H1 (cell line): ENCODE measurements around the gene ISG15. TPM values are rescaled to one million over a fixed set of nuclear protein-coding genes. Genes with fewer than 3 reads are reported as not detected.

Experiments
- CHD7 ChIP-seq: fragments of 300-600 bp; sonication (generic); IDR thresholded peaks from 2 replicates; pipeline ENCODE4 v1.7.1; 2012; ENCODE audit warnings: low read length, moderate library complexity, mild to moderate bottlenecking, inconsistent platforms; ENCODE audit not compliant: insufficient replicate concordance
- RBBP5 ChIP-seq: IDR thresholded peaks from 2 replicates; pipeline ENCODE4 v1.7.1; 2012; ENCODE audit warnings: low read depth, mild to moderate bottlenecking, inconsistent platforms, low read length, moderate library complexity, borderline replicate concordance
- RNF2 ChIP-seq: fragments of 200-900, 300-1000 bp; sonication (generic); IDR thresholded peaks from 2 replicates; pipeline ENCODE4 v1.7.1; 2016; ENCODE audit warnings: borderline replicate concordance, low read depth, mild to moderate bottlenecking, antibody characterized with exemption, low read length; ENCODE audit not compliant: poor library complexity, severe bottlenecking; ENCODE audit errors: missing control alignments
- SIRT6 ChIP-seq: IDR thresholded peaks from one replicate; pipeline ENCODE4 v1.7.1; 2012; ENCODE audit warnings: low read length, inconsistent platforms
- polyA plus RNA-seq, 7 experiments: library from polyadenylated mRNA; depleted of rRNA in 3 of 7; stranded (reverse) in 5 of 7; unstranded in 2 of 7; fragments of >200 nt in 5 of 7; fragments of 200-250 nt in 2 of 7; gene quantifications; 1 replicate in 5 of 7; 2 replicates in 1 of 7; 4 replicates in 1 of 7; pipeline versions ENCODE4 v1.2.1 to v1.2.3, GENCODE V29; 2011 to 2013; ENCODE audit warnings: missing spikeins in 2 of 7, mixed read lengths in 2 of 7
- total RNA-seq: library from RNA; stranded (reverse); fragmentation: NEBNext Ultra II Directional; extraction: Animal tissue kit (Norgen Biotek cat#: 25700); gene quantifications from 2 replicates; pipeline ENCODE4 v1.2.1, GENCODE V29; 2021

Gene ISG15
- total and polyA plus RNA-seq, 2 of the 8 experiments (the other 6 are each of a cell fraction or from before 2014, with no cell fraction given): 29.3 to 121 TPM

- TF ChIP-seq CHD7 (no peak), RBBP5 (no peak), RNF2 (no peak), SIRT6 (no peak)
These were observed 30.6 kb downstream of the ISG15 start (continued) for GRCh38 chr1:1043921-1044320.
